Thymus (tissue), 11 donors: Measurements from ENCODE around the gene P2RY8. TPM values are rescaled to one million over a fixed set of nuclear protein-coding genes. Genes with fewer than 3 reads are reported as not detected.

Experiments used
- DNase-seq, 9 donors: peaks; one replicate each; pipeline ENCODE4 v3.0.0-alpha.2; 2013; ENCODE audit warnings: low spot score in 9 of 9, low read depth in 6 of 9, missing footprints in 1 of 9
- H3K27ac ChIP-seq, 2 donors: one replicate each; pipeline ENCODE4 v1.5.1; 2013; ENCODE audit warnings: control low read depth in 1 of 2, low read depth in 1 of 2, low read length in 1 of 2, mild to moderate bottlenecking in 1 of 2, moderate library complexity in 1 of 2
- H3K27me3 ChIP-seq, 2 donors: one replicate each; pipeline ENCODE4 v1.5.1; 2013; ENCODE audit warnings: low read length in 1 of 2; ENCODE audit not compliant: control insufficient read depth in 2 of 2, insufficient read depth in 1 of 2
- H3K36me3 ChIP-seq, 2 donors: one replicate each; pipeline ENCODE4 v1.5.1; 2013; ENCODE audit warnings: low read length in 1 of 2, mild to moderate bottlenecking in 1 of 2, moderate library complexity in 1 of 2; ENCODE audit not compliant: control insufficient read depth in 2 of 2, insufficient read depth in 2 of 2
- H3K4me1 ChIP-seq, 2 donors: one replicate each; pipeline ENCODE4 v1.5.1; 2013; ENCODE audit warnings: low read length in 2 of 2; ENCODE audit not compliant: control insufficient read depth in 2 of 2, insufficient read depth in 2 of 2
- H3K4me3 ChIP-seq, 2 donors: one replicate each; pipeline ENCODE4 v1.5.1; 2013; ENCODE audit warnings: low read length in 2 of 2, control low read depth in 1 of 2, mild to moderate bottlenecking in 1 of 2
- H3K9me3 ChIP-seq, 2 donors: one replicate each; pipeline ENCODE4 v1.5.1; 2013; ENCODE audit warnings: low read length in 1 of 2, mild to moderate bottlenecking in 1 of 2; ENCODE audit not compliant: control insufficient read depth in 2 of 2, insufficient read depth in 1 of 2
- WGBS: extraction: QIAGEN DNeasy Blood & Tissue Kit; methylation state at CpG from one replicate; pipeline ENCODE4 v1.1.7; 2013; 5-methylcytosine and 5-hydroxymethylcytosine counted together
- polyA plus RNA-seq: library from polyadenylated mRNA; stranded (reverse); fragments of 200-250 nt; gene quantifications from one replicate; pipeline ENCODE4 v1.2.3, GENCODE V29; 2013
- total RNA-seq: library from RNA; stranded (reverse); fragments of 120-200 nt; gene quantifications from one replicate; pipeline ENCODE4 v1.2.4, GENCODE V29; 2013
- donor health status: healthy.

P2RY8 gene
- total and polyA plus RNA-seq, 2 donors, result 12.9 to 15.8 TPM

DNA sequence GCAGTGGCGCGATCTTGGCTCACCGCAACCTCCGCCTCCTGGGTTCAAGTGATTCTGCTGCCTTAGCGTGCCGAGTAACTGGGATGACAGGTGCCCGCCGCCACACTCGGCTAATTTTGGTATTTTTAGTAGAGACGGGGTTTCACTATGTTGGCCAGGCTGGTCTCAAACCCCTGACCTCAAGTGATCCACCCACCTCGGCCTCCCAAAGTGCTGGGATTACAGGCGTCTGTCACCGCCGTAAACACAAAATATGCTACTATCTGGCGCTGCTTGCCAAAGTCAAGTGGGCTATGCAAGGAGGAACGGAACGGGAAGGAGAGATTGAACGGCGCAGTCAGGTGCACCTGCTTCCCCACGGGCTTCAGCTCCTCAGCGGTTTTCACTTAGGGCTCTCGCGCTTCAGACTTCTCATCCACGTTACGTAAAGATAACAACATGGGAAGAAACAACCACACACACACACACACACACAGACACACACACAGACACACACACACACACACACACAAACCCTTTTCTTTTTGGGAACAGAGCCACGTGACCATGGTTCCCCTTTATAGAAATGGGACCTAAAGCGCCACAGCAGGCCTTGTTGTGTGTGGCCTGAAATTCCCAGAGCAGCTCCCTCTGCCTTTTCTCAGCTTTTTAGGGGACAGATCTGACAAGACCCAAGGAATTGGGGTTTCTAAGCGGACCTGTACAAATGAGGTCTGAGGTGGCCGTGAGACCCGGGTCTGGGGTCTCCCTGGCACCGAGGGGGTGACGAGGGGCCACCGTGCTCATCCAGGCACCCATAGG, 1.5 kb downstream of the P2RY8 start:
- Histone ChIP-seq H3K36me3 (peaks cover 4% of the 10 kb centered on the region in 2 donors), H3K9me3 (no peaks in the 10 kb centered on the region), H3K4me1 (peaks cover 2 to 26% of the 10 kb centered on the region in 2 donors), H3K27ac (peak overlapping the region; percentile 83 to 92), H3K27me3 (no peaks in the 10 kb centered on the region), H3K4me3 (peak overlapping the region; percentile 81 to 85)
- 5% methylated on average over 33 of the region's 33 CpGs for WGBS
- peak in 7 of 9 donors; percentile 36 to 78 (median 56) for DNase-seq

DNA sequence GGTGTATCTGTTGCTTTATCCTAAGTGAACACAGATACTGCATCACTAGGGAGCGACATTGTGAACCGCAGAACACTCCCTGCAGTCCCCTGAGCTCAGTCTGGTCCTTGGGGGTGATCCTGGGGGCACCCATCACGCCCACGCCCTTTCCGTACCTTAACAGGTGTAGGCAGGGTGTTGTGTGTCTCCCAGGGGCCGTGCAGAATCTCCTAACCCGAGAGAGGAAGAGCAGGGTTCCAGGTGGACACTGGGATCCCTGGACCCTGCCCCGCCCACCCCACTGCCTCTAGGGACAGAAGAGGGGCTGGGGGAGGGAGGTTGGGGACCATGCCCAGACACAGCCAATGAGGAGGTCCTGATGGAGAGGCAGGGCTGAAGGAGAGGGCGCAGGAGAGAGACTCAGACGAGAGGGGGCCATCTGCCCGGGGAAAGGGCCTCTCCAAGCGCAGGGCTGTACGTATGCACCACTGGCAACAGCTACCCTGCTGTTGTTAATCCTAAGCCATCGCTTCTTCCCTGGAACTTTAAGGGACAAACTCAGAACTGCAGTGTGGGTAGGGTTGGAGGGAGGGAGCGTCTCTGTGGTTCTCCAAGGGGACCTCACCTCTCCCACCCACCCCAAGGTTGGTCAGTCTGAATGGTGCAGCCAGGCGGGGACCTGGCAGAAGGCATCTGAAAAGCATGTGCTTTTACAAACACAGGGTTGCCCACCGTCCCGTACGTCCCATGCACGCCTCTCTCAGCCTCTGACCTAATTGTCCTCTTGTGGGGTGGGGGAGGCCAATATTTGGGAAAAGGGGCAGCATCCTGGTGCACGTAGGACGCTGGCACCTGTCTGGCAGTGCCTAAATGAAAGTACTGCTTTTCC, 2.5 kb downstream of the P2RY8 start:
- peak in 5 of 9 donors; percentile 23 to 62 (median 45) for DNase-seq
- Histone ChIP-seq H3K27me3 (no peaks in the 10 kb centered on the region), H3K9me3 (no peaks in the 10 kb centered on the region), H3K27ac (peak overlapping the region; percentile 3 to 92), H3K4me1 (peaks cover 2 to 26% of the 10 kb centered on the region in 2 donors), H3K36me3 (peaks cover 4% of the 10 kb centered on the region in 2 donors), H3K4me3 (peak overlapping the region; percentile 81 to 85)
- WGBS, result 18% methylated on average over 22 of the region's 22 CpGs

DNA sequence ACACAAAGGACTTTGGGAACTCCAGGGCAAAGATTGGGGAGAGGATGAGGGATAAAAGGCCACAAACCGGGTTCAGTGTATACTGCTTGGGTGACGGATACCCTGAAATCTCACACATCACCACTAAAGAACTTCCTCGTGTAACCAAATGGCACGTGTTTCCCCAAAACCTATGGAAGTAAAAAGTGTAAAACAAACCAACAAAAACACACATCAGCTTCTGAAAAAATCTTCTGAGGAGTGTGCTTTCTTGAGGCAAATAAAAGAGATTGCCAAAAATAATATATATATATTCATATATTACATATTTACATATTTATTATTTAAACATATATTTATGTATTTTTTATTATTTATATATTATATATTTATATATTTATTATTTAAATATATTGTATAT, 3.9 kb downstream of the P2RY8 start:
- Histone ChIP-seq H3K4me1 (peaks cover 2 to 26% of the 10 kb centered on the region in 2 donors), H3K27ac (no peak overlapping the region), H3K9me3 (no peaks in the 10 kb centered on the region), H3K36me3 (peaks cover 4 to 13% of the 10 kb centered on the region in 2 donors), H3K4me3 (no peak overlapping the region), H3K27me3 (no peaks in the 10 kb centered on the region)
- no peak for DNase-seq
- 42% methylated on average over 4 of the region's 4 CpGs for WGBS

DNA sequence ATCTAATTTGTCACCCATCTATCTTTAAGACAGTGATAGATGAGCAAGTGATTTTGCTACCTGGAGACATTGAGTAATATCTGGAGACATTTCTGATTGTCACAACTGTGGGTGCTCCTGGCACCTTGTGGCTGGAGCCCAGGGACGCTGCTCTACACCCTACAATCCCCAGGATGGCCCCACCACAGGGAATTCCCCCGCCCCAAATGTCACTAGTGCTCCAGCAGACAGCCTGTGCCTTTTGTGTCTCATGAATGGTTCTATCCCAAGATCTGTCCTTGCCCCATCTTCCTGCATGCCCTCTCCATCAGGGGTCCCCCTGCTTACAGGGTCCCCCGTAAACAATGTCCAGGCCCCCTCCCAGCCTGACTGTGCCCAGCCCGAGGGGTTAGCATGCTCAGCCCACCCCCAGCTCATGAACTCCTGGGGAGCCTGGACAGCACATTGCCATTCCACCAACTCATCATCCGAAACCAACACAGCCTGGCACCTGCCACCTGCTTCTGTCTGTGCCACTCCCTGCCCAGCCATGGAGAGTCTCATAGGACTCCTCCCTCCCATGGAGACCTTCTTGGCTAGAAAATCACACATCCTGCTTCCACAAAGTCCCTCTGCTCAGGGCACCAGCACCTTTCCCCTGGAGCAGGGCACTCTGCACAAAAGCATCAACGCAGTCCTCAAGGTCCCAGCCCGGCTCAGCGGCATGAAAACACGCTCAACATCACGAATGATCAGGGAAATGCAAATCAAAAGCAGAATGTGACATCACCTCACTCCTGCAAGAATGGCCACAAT, 5.7 kb downstream of the P2RY8 start:
- Histone ChIP-seq H3K27me3 (no peaks in the 10 kb centered on the region), H3K4me1 (peaks cover 0 to 13% of the 10 kb centered on the region in 2 donors), H3K9me3 (no peaks in the 10 kb centered on the region), H3K36me3 (peaks cover 4 to 13% of the 10 kb centered on the region in 2 donors), H3K4me3 (no peak overlapping the region), H3K27ac (no peak overlapping the region)
- whole genome bisulfite sequencing, result 96% methylated on average over 10 of the region's 10 CpGs
- no peak for DNase-seq

DNA sequence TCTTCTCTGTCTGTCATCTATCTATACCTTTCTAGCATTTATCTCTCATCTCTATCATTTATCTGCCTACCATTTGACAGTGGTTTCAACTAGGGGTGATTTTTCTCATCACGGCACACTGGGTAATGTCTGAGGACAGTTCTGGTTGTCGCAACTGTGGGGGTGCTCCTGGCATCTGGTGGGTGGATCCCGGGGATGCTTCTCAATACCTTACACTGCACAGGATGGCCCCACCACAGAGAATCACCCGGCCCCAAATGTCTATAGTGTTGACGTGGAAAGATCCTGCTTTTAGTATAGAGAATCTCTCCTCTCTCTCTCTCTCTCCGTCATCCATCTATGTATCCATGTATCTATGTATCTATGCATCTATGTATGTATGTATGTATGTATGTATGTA, 7.2 kb downstream of the P2RY8 start:
- H3K27ac ChIP-seq, result no peak overlapping the region
- no peak for DNase-seq
- WGBS, result 96% methylated on average over 6 of the region's 6 CpGs
- H3K9me3 ChIP-seq, result no peaks in the 10 kb centered on the region
- no peak overlapping the region for H3K4me3 ChIP-seq
- H3K36me3 ChIP-seq, result peaks cover 4 to 13% of the 10 kb centered on the region in 2 donors
- peaks cover 0 to 7% of the 10 kb centered on the region in 2 donors for H3K4me1 ChIP-seq
- no peaks in the 10 kb centered on the region for H3K27me3 ChIP-seq

DNA sequence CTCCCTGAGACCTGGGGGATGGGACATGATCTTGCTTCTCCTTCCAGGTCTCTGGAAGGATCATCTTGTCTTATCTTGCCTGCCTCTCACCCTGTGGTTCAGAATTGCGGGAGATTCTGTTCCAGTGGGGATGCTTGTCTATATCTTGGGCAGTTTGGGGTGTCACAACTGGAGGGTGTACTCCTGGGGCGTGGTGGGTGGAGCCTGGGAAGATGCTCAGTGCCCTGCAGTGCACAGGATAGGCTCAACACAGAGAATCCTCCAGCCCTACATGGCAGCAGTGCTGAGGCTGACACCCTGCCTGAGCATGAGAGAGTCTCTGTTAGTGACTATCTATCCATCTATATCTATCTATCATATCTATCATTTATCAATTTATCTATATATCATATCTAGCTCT, 7.7 kb downstream of the P2RY8 start:
- no peak overlapping the region for H3K27ac ChIP-seq
- 93% methylated on average over 2 of the region's 2 CpGs for WGBS
- no peaks in the 10 kb centered on the region for H3K27me3 ChIP-seq
- peaks cover 4 to 13% of the 10 kb centered on the region in 2 donors for H3K36me3 ChIP-seq
- H3K4me1 ChIP-seq, result peaks cover 0 to 3% of the 10 kb centered on the region in 2 donors
- no peaks in the 10 kb centered on the region for H3K9me3 ChIP-seq
- DNase-seq, result no peak
- H3K4me3 ChIP-seq, result no peak overlapping the region

- 95% methylated on average over 5 of the region's 5 CpGs for WGBS
- H3K4me3 ChIP-seq, result no peak overlapping the region
- no peaks in the 10 kb centered on the region for H3K27me3 ChIP-seq
- H3K36me3 ChIP-seq, result peaks cover 4 to 13% of the 10 kb centered on the region in 2 donors
- H3K9me3 ChIP-seq, result no peaks in the 10 kb centered on the region
- H3K4me1 ChIP-seq, result no peaks in the 10 kb centered on the region
- H3K27ac ChIP-seq, result no peak overlapping the region
- no peak for DNase-seq
Observed at GRCh38 chrX:1528884-1529203, 8.1 kb downstream of the P2RY8 start.

GRCh38 chrX:1528186-1528883, 8.7 kb downstream of the P2RY8 start:
- DNase-seq, result no peak
- no peaks in the 10 kb centered on the region for H3K27me3 ChIP-seq
- no peak overlapping the region for H3K27ac ChIP-seq
- H3K36me3 ChIP-seq, result peaks cover 4 to 13% of the 10 kb centered on the region in 2 donors
- H3K4me3 ChIP-seq, result no peak overlapping the region
- WGBS, result 95% methylated on average over 9 of the region's 9 CpGs
- H3K4me1 ChIP-seq, result no peaks in the 10 kb centered on the region
- no peaks in the 10 kb centered on the region for H3K9me3 ChIP-seq
